ENCODE data around the gene CRIM1. TPM values are rescaled to one million over a fixed set of nuclear protein-coding genes. Genes with fewer than 3 reads are reported as not detected.

The CRIM1 gene
- total RNA-seq, 1 experiment from 2014 or later: 1.0 TPM

- in situ Hi-C loops (cut with HindIII; ENCODE audit: low pct_unique_long_range_greater_than_20kb, low sequenced_read_pairs): no loop called here
- DNase-seq (ENCODE audit: low read depth, low spot score): no peak
These were observed 12.3 kb downstream of the CRIM1 start for GRCh38 chr2:36367895-36368353.

DNA sequence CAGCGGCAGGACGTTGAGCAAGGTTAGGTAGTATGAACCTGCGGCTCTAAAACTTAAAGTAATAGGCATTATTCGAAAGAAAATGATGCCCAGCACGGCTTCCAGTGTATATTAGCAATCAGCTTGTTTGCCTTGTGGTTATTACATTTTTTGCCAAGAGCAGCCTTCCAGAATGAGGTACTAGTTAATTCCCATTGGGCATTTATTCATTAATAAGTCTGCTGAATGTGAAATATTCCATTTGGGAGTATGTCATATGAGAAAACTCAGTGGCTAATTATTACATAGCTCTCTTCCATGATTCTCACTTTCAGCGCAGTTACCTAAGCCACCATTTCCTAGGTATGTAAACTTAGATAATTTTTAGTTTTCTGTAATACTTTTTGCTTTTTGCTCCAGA lies 12.9 kb downstream of the CRIM1 start:
- in situ Hi-C loops (cut with HindIII; ENCODE audit: low pct_unique_long_range_greater_than_20kb, low sequenced_read_pairs): no loop called here
- DNase-seq (ENCODE audit: low read depth, low spot score): no peak

- DNase-seq (ENCODE audit: low read depth, low spot score): no peak
- in situ Hi-C loops (cut with HindIII; ENCODE audit: low pct_unique_long_range_greater_than_20kb, low sequenced_read_pairs): no loop called here
These were observed 13.6 kb downstream of the CRIM1 start for GRCh38 chr2:36369163-36369562.

DNA sequence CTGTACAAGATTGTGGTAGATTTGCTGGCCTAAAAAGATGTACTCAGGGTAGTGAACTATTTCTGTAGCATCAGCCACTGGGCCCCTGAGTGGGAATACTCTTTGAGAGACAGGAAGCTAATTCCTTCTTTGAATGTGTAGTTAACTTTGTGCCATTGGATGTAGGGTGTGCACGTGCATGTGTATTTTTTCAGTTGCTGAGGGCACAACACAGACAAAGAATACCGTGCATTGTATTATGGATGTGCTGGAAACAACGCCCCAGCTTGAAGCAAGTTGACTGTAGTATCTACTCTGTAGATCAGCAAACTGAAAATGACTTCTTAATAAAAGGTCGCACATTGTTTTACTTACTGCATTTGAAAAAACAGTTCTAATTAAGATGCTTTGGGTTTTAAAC lies 14.1 kb downstream of the CRIM1 start:
- DNase-seq (ENCODE audit: low read depth, low spot score): peak; percentile 24
- in situ Hi-C loops (cut with HindIII; ENCODE audit: low pct_unique_long_range_greater_than_20kb, low sequenced_read_pairs): no loop called here

- in situ Hi-C loops (cut with HindIII; ENCODE audit: low pct_unique_long_range_greater_than_20kb, low sequenced_read_pairs): no loop called here
- DNase-seq (ENCODE audit: low read depth, low spot score): no peak
These were observed 14.7 kb downstream of the CRIM1 start for GRCh38 chr2:36370281-36370680.

GRCh38 chr2:36371070-36371874 lies 15.7 kb downstream of the CRIM1 start:
- in situ Hi-C loops (cut with HindIII; ENCODE audit: low pct_unique_long_range_greater_than_20kb, low sequenced_read_pairs): no loop called here
- DNase-seq (ENCODE audit: low read depth, low spot score): no peak

DNA sequence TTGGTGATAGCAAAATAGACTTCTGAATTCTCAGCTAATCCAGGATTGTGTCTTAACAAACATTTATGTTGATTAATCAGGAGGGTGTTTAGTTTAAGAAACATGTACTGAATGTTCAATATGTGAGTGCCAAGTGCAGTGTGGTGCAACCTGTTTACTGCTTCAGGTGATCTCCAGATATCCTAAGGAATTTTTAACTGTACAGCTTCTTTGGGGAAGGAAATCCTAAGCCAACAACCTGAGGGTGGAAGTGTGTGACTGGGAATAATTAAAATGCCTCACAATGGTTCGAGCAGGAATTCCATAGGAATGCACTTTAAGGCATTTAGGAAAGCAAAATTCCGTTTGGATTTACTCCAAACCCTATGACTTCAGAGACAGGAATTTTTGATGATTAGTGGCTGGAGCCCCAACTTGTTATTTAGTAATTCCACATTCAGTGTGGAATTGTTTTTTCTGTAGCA lies 16.4 kb downstream of the CRIM1 start:
- no peak for DNase-seq (ENCODE audit: low read depth, low spot score)
- in situ Hi-C loops (cut with HindIII; ENCODE audit: low pct_unique_long_range_greater_than_20kb, low sequenced_read_pairs): no loop called here

GRCh38 chr2:36373149-36373926 lies 17.8 kb downstream of the CRIM1 start:
- DNase-seq (ENCODE audit: low read depth, low spot score): no peak
- in situ Hi-C loops (cut with HindIII; ENCODE audit: low pct_unique_long_range_greater_than_20kb, low sequenced_read_pairs): no loop called here

DNA sequence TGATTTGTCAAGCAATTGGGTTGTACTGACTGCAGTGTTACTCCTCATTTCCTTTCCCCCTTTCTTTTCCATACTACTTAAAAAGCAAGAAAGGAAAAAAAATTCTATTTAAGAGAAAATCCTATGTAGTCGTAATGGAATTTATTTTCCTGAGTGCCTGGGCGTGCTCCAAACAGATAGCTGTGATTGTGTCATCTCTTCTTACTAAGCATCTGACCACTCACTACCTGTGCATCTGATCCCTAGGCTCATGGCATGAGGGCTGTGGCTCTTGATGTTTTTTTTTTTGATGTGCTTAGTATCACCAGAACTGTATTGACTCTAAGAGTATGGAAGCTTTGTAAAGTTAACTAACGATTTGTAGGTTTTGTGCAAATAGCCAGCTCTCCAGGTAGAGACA lies 19.0 kb downstream of the CRIM1 start:
- in situ Hi-C loops (cut with HindIII; ENCODE audit: low pct_unique_long_range_greater_than_20kb, low sequenced_read_pairs): no loop called here
- no peak for DNase-seq (ENCODE audit: low read depth, low spot score)

DNA sequence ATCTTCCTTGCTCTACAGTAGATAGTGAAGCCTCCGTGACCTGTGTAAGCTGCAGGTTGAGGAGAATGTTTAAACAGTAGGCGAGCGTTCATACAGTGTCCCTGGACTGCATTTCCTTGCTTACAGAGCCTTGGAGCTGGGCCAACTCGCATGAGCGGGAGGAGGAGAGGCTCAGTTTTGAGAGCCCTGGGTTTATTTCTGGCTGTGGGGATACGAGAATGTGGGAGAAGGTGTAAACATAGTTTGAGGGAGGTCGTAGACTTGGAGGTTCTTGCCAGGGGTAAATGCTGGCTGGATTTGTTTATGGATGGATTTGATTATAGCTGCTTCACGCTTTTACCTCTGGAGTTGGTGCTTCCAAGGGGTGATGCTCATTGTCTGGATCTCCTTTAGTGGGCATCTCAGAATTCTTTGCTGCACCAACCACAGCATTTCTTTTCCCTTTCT lies 20.8 kb downstream of the CRIM1 start:
- in situ Hi-C loops (cut with HindIII; ENCODE audit: low pct_unique_long_range_greater_than_20kb, low sequenced_read_pairs): no loop called here
- no peak for DNase-seq (ENCODE audit: low read depth, low spot score)

DNA sequence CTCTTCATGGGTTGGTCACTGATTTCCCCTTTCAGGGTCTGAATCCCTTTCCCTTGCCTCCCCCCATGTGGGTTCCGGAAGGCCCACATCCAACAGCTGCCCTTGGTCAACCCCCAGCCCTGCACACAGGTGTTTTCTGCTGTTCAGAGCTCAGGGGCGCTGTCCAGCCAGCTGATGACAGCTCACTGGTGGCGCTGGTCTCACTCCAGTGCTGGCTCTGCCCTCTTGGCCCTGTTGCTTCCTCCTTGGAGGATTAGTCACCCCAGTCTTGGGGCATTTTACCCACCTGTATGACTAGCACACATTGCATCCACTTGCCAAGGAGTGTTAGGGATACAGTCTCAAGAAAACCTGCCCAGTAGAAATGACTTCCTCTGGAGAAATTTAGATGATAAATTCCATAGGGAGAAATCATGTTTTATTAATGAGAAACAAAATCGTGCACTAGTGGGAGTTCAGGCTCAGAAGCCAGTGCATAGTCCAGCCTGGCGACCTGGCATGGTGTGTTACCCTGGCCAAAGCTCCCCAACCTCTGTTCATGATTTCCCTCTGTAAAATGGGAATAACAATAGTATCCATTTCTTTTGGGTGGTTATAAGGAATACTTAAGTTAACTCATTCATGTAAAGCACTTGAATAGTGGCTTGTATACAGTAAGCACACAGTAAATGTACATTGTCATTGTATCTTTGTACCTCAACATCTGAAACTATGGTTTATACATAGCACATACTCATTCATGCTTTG lies 21.6 kb downstream of the CRIM1 start:
- in situ Hi-C loops (cut with HindIII; ENCODE audit: low pct_unique_long_range_greater_than_20kb, low sequenced_read_pairs): no loop called here
- no peak for DNase-seq (ENCODE audit: low read depth, low spot score)

GRCh38 chr2:36379710-36380448 lies 24.3 kb downstream of the CRIM1 start:
- in situ Hi-C loops (cut with HindIII; ENCODE audit: low pct_unique_long_range_greater_than_20kb, low sequenced_read_pairs): no loop called here
- DNase-seq (ENCODE audit: low read depth, low spot score): no peak

- in situ Hi-C loops (cut with HindIII; ENCODE audit: low pct_unique_long_range_greater_than_20kb, low sequenced_read_pairs): no loop called here
- DNase-seq (ENCODE audit: low read depth, low spot score): no peak
These were observed 25.3 kb downstream of the CRIM1 start for GRCh38 chr2:36380624-36381481.

- no peak for DNase-seq (ENCODE audit: low read depth, low spot score)
- in situ Hi-C loops (cut with HindIII; ENCODE audit: low pct_unique_long_range_greater_than_20kb, low sequenced_read_pairs): no loop called here
These were observed 26.4 kb downstream of the CRIM1 start for GRCh38 chr2:36381993-36382392.

DNA sequence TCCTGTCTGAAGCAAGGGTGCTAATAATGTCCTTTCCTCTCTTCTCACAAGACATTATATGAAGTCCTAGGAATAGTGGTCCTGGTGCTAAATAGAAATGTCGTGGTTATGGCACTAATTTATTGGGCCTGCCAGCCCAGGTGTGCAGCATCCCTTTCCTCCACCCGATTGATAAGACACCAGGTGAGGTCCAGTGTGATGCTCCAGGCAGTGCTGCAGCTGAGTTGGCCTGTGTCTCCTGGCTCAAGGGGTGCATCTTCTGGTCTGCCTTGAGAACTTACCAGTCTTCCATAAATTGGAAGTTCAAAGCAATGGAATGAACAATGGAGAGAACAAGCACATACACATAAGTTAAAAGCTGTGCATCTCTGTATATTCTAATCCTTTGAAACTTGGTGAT lies 26.9 kb downstream of the CRIM1 start:
- no peak for DNase-seq (ENCODE audit: low read depth, low spot score)
- in situ Hi-C loops (cut with HindIII; ENCODE audit: low pct_unique_long_range_greater_than_20kb, low sequenced_read_pairs): no loop called here

GRCh38 chr2:36383726-36384125 lies 28.1 kb downstream of the CRIM1 start:
- in situ Hi-C loops (cut with HindIII; ENCODE audit: low pct_unique_long_range_greater_than_20kb, low sequenced_read_pairs): no loop called here
- DNase-seq (ENCODE audit: low read depth, low spot score): no peak

- in situ Hi-C loops (cut with HindIII; ENCODE audit: low pct_unique_long_range_greater_than_20kb, low sequenced_read_pairs): no loop called here
- no peak for DNase-seq (ENCODE audit: low read depth, low spot score)
These were observed 28.9 kb downstream of the CRIM1 start for GRCh38 chr2:36384454-36384853.
